Vagina (tissue), 2 donors: ENCODE data around the gene SOX18.

Experiments used
- CTCF ChIP-seq, 3 experiments: fragments of 450-650 bp in 2 of 3; fragments of 200-600 bp in 1 of 3; sonication (generic) in 1 of 3; IDR thresholded peaks; one replicate each; pipeline ENCODE4 v1.5.1; 2017 to 2019; ENCODE audit warnings: antibody characterized with exemption in 3 of 3, mild to moderate bottlenecking in 2 of 3, moderate library complexity in 2 of 3
- POLR2A ChIP-seq, 2 donors: fragments of 450-650 bp; IDR thresholded peaks; one replicate each; pipeline ENCODE4 v1.6.1; 2017; ENCODE audit warnings: antibody characterized with exemption in 2 of 2, mild to moderate bottlenecking in 2 of 2, moderate library complexity in 2 of 2
- POLR2AphosphoS5 ChIP-seq, 2 donors: sonication (generic); formaldehyde crosslinking; IDR thresholded peaks; one replicate each; pipeline ENCODE4 v1.9.0; 2017; ENCODE audit warnings: antibody characterized with exemption in 2 of 2, mild to moderate bottlenecking in 2 of 2, low read depth in 1 of 2; ENCODE audit not compliant: insufficient read depth in 1 of 2

- TF ChIP-seq POLR2A (IDR thresholded peaks at IDR 0.05): no peak
- no peak for TF ChIP-seq CTCF (IDR thresholded peaks at IDR 0.05)
- no peak for TF ChIP-seq POLR2AphosphoS5 (IDR thresholded peaks at IDR 0.05; ENCODE audit: insufficient read depth in 1 of 2, low read depth in 1 of 2)
Observed at GRCh38 chr20:64035933-64036345, 13.5 kb downstream of the SOX18 start, which contains the start of gene C20orf204.
